ENCODE data around the gene MAPK6. TPM values are rescaled to one million over a fixed set of nuclear protein-coding genes. Genes with fewer than 3 reads are reported as not detected.

MAPK6 gene
- 24.8 and 48.3 TPM in 2 replicates for total RNA-seq (ENCODE audit: low replicate concordance)

DNA sequence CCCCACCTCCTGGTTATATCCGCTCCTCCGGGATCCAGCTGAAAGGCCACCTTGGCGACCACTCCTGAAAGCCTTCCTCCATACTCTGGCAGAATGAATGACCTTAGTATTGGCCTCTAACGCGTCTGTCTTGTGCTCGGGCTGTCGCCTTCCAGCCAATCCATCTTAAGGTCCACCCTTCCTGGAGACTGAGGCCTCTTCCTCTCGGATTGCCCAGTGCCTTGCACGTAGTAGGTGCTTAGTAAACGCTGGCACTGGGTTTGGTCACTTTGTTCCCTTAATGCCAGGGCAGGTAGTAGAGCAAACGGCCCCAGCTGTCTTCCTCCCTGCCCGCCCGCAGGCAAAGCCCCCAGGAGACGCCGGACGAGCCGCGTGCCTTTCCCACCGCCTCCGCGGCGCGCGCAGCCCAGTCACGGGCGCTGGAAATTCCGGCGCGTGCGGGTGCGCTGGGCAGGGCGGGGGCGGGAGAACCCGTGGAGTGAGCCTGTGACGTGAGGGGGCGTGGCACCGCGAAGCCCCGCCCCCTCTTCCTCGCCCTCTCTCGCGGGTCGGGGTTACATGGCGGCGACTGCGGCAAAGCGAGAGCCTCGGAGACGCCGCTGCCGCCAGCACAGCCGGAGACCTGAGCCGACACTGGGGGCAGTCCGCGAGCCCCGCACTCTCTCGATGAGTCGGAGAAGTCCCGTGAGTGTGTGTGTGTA is at the start of gene MAPK6:
MAPK6 (plus strand) TSS at position 527 of the 701 bp plus-strand sequence. CDS start 27,242 bp downstream, outside the sequence.

DNA sequence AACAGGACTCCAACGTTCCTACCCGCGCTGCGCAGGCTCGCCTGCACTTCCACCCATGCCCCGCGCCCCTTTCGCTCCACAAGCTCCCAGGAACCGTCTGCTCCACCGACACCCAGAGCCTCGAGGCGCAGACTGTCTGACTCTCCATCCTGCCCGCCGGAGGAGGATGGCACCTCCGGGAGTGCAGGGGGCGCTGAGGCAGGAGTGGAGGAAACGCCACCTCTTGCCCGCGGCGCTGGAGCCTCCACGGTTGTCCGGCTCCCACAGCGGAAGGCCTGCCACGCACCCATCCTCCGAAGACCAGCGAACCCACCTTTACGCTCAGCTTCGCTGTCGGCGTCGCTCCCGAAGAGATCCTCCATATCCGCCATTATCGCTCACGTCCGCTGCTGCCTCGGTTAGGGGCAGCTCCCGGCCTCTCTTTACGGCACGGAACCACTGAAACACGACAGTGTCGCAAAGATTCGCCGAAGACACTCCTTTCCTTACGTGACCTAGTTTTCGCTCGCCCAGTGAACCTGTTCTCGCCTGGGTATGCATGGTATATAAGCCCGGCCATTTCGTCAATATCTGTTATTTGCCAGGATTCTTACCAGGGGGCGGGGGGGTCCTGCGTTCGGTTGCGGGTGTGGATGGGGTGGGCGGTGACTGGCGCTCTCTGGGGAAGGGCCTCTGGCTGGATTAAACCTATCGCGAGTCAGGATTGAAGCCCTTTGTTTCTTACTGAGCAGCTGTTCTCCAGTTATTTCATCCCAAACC is 47.5 kb upstream of the MAPK6 start, which contains the start of gene LEO1:
LEO1 (minus strand) TSS at position 404 of the 759 bp plus-strand sequence; CDS start at position 371, 33 bp downstream.

Other genes with a start within 250 kb of the MAPK6 start
- 23.3 and 43.1 TPM in 2 replicates for gene TMOD3, start 189.6 kb upstream of the MAPK6 start, total RNA-seq (ENCODE audit: low replicate concordance)
- gene LEO1, start 47.4 kb upstream of the MAPK6 start, total RNA-seq (ENCODE audit: low replicate concordance): 23.3 and 30.5 TPM in 2 replicates
- 0.08 TPM in 1 of 2 replicates, not detected in the other for gene BCL2L10, start 93.6 kb downstream of the MAPK6 start, total RNA-seq (ENCODE audit: low replicate concordance)
- 24.4 and 62.1 TPM in 2 replicates for gene GNB5, start 172.2 kb downstream of the MAPK6 start, total RNA-seq (ENCODE audit: low replicate concordance)

All from smooth muscle cell of the coronary artery (primary cell).